Colonic mucosa (tissue), 4 donors: Measurements from ENCODE around the gene WBP4. TPM values are rescaled to one million over a fixed set of nuclear protein-coding genes. Genes with fewer than 3 reads are reported as not detected.

Experiments used
- DNase-seq: peaks from one replicate; pipeline ENCODE4 v3.0.0-alpha.2; 2020
- H3K27ac ChIP-seq: fragments of 200-600 bp; one replicate; pipeline ENCODE4 v1.8.0; 2021
- H3K27me3 ChIP-seq: fragments of 200-600 bp; one replicate; pipeline ENCODE4 v1.8.0; 2021
- H3K36me3 ChIP-seq: fragments of 200-600 bp; one replicate; pipeline ENCODE4 v1.8.0; 2021
- H3K4me1 ChIP-seq: fragments of 200-600 bp; one replicate; pipeline ENCODE4 v1.8.0; 2021; ENCODE audit warnings: mild to moderate bottlenecking
- H3K4me3 ChIP-seq: fragments of 200-600 bp; one replicate; pipeline ENCODE4 v1.8.0; 2021
- H3K9ac ChIP-seq, 2 donors: one replicate each; pipeline ENCODE4 v1.7.0; 2013; ENCODE audit warnings: control low read depth in 2 of 2, low read depth in 2 of 2, low read length in 2 of 2
- H3K9me3 ChIP-seq: fragments of 200-600 bp; one replicate; pipeline ENCODE4 v1.8.0; 2021
- CTCF ChIP-seq: fragments of 200-600 bp; IDR thresholded peaks from one replicate; pipeline ENCODE4 v1.8.0; 2022; ENCODE audit warnings: antibody characterized with exemption, mild to moderate bottlenecking
- intact Hi-C: fragments of 100-400 bp; cut with DNase I; formaldehyde crosslinking; loops from one replicate; pipeline ENCODE4 v1.14.1; 2022
- total RNA-seq, 2 donors: library from RNA; stranded (reverse); fragmentation: NEBNext Ultra II Directional in 1 of 2; extraction: Animal tissue kit (Norgen Biotek cat#: 25700) in 1 of 2; gene quantifications; one replicate each; pipeline ENCODE4 v1.2.1, GENCODE V29; 2021
- donor health status: healthy.
- donor health status: DM: no; HTN: no; CAD: no.
- donor health status: DM: no; HTN: no; CAD: no.

WBP4 gene
- total RNA-seq, 2 donors from 2014 or later = 5.8 to 7.5 TPM

GRCh38 chr13:41056194-41056593, 5.1 kb upstream of the WBP4 start:
- peaks cover 26% of the 10 kb centered on the region for H3K4me1 ChIP-seq

GRCh38 chr13:41056826-41057711, 4.2 kb upstream of the WBP4 start:
- Histone ChIP-seq H3K27me3 (no peaks in the 10 kb centered on the region), H3K4me1 (peaks cover 26% of the 10 kb centered on the region), H3K36me3 (no peaks in the 10 kb centered on the region), H3K4me3 (no peak overlapping the region), H3K9ac (peak overlapping the region in 1 of 2 donors; percentile 23), H3K27ac (no peak overlapping the region), H3K9me3 (no peaks in the 10 kb centered on the region)
- TF ChIP-seq CTCF = no peak
- intact Hi-C loops = loop anchor here (10.0 kb wide), 3 partner anchors 62 to 262 kb away; no protein-coding TSS in a partner anchor
- no peak for DNase-seq

More at GRCh38 chr13:41056194-41056593, 5.1 kb upstream of the WBP4 start:
- no peak for DNase-seq
- no peak for TF ChIP-seq CTCF
- intact Hi-C loops = loop anchor here (10.0 kb wide), 3 partner anchors 61 to 261 kb away; no protein-coding TSS in a partner anchor
- Histone ChIP-seq H3K9me3 (no peaks in the 10 kb centered on the region), H3K27me3 (no peaks in the 10 kb centered on the region), H3K9ac (peak overlapping the region in 1 of 2 donors; percentile 23), H3K27ac (no peak overlapping the region), H3K36me3 (no peaks in the 10 kb centered on the region), H3K4me3 (no peak overlapping the region)

GRCh38 chr13:41058295-41059070, 2.8 kb upstream of the WBP4 start:
- DNase-seq = no peak
- Histone ChIP-seq H3K9ac (peak overlapping the region in 1 of 2 donors; percentile 98), H3K27me3 (no peaks in the 10 kb centered on the region), H3K4me1 (peaks cover 28% of the 10 kb centered on the region), H3K27ac (no peak overlapping the region), H3K4me3 (peak overlapping the region; percentile 64), H3K9me3 (no peaks in the 10 kb centered on the region), H3K36me3 (no peaks in the 10 kb centered on the region)
- no peak for TF ChIP-seq CTCF
- intact Hi-C loops = loop anchor here (10.0 kb wide), 3 partner anchors 64 to 264 kb away; no protein-coding TSS in a partner anchor

GRCh38 chr13:41059456-41060081, 1.7 kb upstream of the WBP4 start:
- Histone ChIP-seq H3K4me3 (peak overlapping the region; percentile 64), H3K27me3 (no peaks in the 10 kb centered on the region), H3K9me3 (no peaks in the 10 kb centered on the region), H3K36me3 (no peaks in the 10 kb centered on the region), H3K4me1 (peaks cover 28% of the 10 kb centered on the region), H3K9ac (peak overlapping the region; percentile 93 to 98), H3K27ac (peak overlapping the region; percentile 96)
- no peak for DNase-seq
- TF ChIP-seq CTCF = no peak
- intact Hi-C loops = loop anchor here (10.0 kb wide), 3 partner anchors 65 to 265 kb away; no protein-coding TSS in a partner anchor
